Activated CD8-positive, alpha-beta T cell treated with anti-CD3 and anti-CD28 coated beads for 36 hours (primary cell): ENCODE data around the gene BMPR2. TPM values are rescaled to one million over a fixed set of nuclear protein-coding genes. Genes with fewer than 3 reads are reported as not detected.

ENCODE experiments used
- ATAC-seq: fragments of 200-7000 bp; cut with Tn5 transposase; one replicate; pipeline ENCODE4 v1.10.0; 2021; ENCODE audit warnings: mild to moderate bottlenecking, moderate library complexity
- CTCF ChIA-PET: fragments of 350-600 bp; sonication (Branson Sonifier 250); formaldehyde crosslinking; loops from one replicate; lab custom pipeline; 2021; ENCODE audit warnings: antibody characterized with exemption; lab: Charles Lee
- POLR2A ChIA-PET: fragments of 350-600 bp; sonication (Branson Sonifier 250); formaldehyde crosslinking; loops from one replicate; lab custom pipeline; 2021; ENCODE audit warnings: antibody characterized with exemption; lab: Charles Lee
- DNase-seq: peaks from one replicate; pipeline ENCODE4 v3.0.0-alpha.2; 2020
- H3K27ac Mint-ChIP-seq: one replicate; pipeline ENCODE4 v1.8.0; 2021; ENCODE audit warnings: mild to moderate bottlenecking, mixed read lengths
- H3K27me3 Mint-ChIP-seq: one replicate; pipeline ENCODE4 v1.8.0; 2021; ENCODE audit warnings: mixed read lengths
- H3K36me3 Mint-ChIP-seq: one replicate; pipeline ENCODE4 v1.8.0; 2021; ENCODE audit warnings: low read depth, mixed read lengths
- H3K4me1 Mint-ChIP-seq: one replicate; pipeline ENCODE4 v1.8.0; 2021; ENCODE audit warnings: low read depth, mixed read lengths
- H3K4me3 Mint-ChIP-seq: one replicate; pipeline ENCODE4 v1.8.0; 2021; ENCODE audit warnings: mild to moderate bottlenecking, moderate library complexity, mixed read lengths
- H3K9me3 Mint-ChIP-seq: one replicate; pipeline ENCODE4 v1.8.0; 2021; ENCODE audit warnings: mixed read lengths
- intact Hi-C: fragments of 100-400 bp; cut with micrococcal nuclease; formaldehyde crosslinking; loops from one replicate; pipeline ENCODE4 v1.10.0; 2022
- total RNA-seq, 2 experiments: library from RNA; stranded (reverse); gene quantifications; one replicate each; pipeline ENCODE4 v1.2.3, GENCODE V29; 2021
- TF ChIP-seq, protein P1 (sequence below): fragments of 200-600 bp; IDR thresholded peaks from one replicate; pipeline ENCODE4 v1.8.0; 2022; ENCODE audit warnings: antibody characterized with exemption, mild to moderate bottlenecking

The BMPR2 gene
- total RNA-seq, 2 experiments from 2014 or later, result 7.1 to 7.7 TPM

DNA sequence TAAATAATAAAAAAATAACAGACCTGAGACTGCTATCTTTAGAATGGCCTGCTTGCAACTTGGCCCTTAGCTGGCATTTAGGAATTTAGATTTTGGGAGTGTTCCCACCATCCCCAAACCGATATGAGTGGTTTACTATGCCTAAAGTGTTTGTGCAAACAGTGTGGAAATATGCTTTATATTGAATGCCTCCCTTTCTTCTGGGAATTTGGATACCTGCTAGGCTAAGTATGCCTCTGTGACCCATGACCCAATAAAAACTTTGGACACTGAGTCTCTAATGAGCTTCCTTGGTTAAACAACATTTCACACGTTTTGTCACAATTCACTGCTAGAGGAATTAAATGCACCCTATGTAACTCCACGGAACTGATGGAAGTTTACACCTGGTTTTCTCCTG is 73.2 kb downstream of the BMPR2 start:
- CTCF ChIA-PET, result no interaction called here
- Mint-ChIP-seq H3K9me3 (peaks cover 5% of the 10 kb centered on the region), H3K27me3 (no peaks in the 10 kb centered on the region), H3K27ac (no peak overlapping the region), H3K36me3 (peaks cover 2% of the 10 kb centered on the region), H3K4me3 (no peak overlapping the region), H3K4me1 (no peaks in the 10 kb centered on the region)
- TF ChIP-seq, protein P1, sequence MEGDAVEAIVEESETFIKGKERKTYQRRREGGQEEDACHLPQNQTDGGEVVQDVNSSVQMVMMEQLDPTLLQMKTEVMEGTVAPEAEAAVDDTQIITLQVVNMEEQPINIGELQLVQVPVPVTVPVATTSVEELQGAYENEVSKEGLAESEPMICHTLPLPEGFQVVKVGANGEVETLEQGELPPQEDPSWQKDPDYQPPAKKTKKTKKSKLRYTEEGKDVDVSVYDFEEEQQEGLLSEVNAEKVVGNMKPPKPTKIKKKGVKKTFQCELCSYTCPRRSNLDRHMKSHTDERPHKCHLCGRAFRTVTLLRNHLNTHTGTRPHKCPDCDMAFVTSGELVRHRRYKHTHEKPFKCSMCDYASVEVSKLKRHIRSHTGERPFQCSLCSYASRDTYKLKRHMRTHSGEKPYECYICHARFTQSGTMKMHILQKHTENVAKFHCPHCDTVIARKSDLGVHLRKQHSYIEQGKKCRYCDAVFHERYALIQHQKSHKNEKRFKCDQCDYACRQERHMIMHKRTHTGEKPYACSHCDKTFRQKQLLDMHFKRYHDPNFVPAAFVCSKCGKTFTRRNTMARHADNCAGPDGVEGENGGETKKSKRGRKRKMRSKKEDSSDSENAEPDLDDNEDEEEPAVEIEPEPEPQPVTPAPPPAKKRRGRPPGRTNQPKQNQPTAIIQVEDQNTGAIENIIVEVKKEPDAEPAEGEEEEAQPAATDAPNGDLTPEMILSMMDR, result no peak
- POLR2A ChIA-PET, result no interaction called here
- DNase-seq (no peak), ATAC-seq (no peak)
- intact Hi-C loops, result no loop called here

DNA sequence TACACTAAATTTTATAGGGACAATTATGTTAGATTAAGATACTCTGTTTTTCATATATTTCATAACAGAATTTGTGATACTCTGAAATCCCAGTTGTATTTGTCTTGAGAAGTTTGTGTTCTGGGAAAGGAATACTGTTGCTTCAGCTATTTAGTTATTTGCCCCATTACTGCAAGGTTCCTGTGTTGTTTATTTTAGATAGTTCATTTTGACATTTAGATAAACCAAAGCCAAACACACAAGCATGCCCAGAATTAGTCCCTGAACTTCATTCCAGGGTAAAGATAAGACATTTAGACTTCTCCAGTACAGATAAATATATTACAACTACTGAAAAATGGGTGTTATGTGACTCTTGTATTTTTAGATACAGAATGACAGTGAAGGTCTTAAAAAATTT is 74.7 kb downstream of the BMPR2 start:
- Mint-ChIP-seq H3K4me1 (no peaks in the 10 kb centered on the region), H3K27ac (no peak overlapping the region)

DNA sequence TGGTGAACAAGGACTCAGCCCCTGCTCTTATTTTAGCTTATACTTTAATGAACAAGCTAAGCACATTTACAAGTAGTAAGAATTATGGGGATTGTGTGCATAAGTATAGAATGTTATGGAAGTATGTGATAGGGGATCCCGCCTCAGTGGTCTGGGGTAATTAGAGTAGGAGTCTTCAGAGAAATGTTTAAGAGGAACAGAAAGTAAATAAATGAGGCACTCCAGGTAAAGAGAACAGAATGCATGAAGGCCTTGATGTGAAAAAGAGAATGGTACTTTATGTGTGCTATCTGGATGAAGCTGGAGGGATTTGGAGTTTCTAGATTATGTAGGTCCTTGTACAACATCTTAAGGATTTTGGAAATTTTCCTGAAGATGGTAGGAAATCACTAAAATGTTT is 76.6 kb downstream of the BMPR2 start:
- peaks cover 5% of the 10 kb centered on the region for H3K9me3 Mint-ChIP-seq
- intact Hi-C loops, result no loop called here
- TF ChIP-seq, protein P1, result no peak
- DNase-seq, result no peak
- ATAC-seq, result no peak
- no peak overlapping the region for H3K4me3 Mint-ChIP-seq
- H3K27me3 Mint-ChIP-seq, result no peaks in the 10 kb centered on the region
- ChIA-PET POLR2A (no interaction called here), CTCF (no interaction called here)
- no peak overlapping the region for H3K27ac Mint-ChIP-seq
- peaks cover 5% of the 10 kb centered on the region for H3K36me3 Mint-ChIP-seq
- H3K4me1 Mint-ChIP-seq, result no peaks in the 10 kb centered on the region

More for the DNA sequence above, 74.7 kb downstream of the BMPR2 start:
- ChIA-PET CTCF (no interaction called here), POLR2A (no interaction called here)
- Mint-ChIP-seq H3K4me3 (no peak overlapping the region), H3K27me3 (no peaks in the 10 kb centered on the region), H3K36me3 (peaks cover 5% of the 10 kb centered on the region), H3K9me3 (peaks cover 5% of the 10 kb centered on the region)
- no peak for DNase-seq
- TF ChIP-seq, protein P1, result no peak
- intact Hi-C loops, result no loop called here
- ATAC-seq, result no peak

DNA sequence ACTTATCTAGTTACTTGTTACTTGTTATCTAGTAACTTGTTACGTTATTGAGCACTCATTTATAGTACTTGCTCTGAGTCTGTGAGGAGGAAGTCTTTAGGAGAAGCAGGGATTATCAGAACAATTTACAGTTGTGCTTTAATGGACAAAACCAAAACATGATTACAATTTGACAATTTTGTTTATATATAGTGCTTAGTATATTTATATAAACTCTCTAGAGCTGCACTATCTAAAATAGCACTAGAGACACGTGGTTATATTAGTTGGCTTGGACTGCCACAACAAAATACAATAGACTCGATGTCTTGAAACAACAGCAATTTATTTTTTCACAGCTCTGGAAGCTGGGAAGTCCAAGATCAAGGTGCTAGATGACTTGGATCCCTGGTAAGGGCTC is 78.4 kb downstream of the BMPR2 start:
- Mint-ChIP-seq H3K4me1 (no peaks in the 10 kb centered on the region), H3K27ac (no peak overlapping the region), H3K9me3 (peaks cover 2% of the 10 kb centered on the region), H3K4me3 (no peak overlapping the region), H3K27me3 (no peaks in the 10 kb centered on the region), H3K36me3 (peaks cover 3% of the 10 kb centered on the region)
- ChIA-PET POLR2A (no interaction called here), CTCF (no interaction called here)
- ATAC-seq (no peak), DNase-seq (no peak)
- intact Hi-C loops, result no loop called here
- TF ChIP-seq, protein P1, result no peak

DNA sequence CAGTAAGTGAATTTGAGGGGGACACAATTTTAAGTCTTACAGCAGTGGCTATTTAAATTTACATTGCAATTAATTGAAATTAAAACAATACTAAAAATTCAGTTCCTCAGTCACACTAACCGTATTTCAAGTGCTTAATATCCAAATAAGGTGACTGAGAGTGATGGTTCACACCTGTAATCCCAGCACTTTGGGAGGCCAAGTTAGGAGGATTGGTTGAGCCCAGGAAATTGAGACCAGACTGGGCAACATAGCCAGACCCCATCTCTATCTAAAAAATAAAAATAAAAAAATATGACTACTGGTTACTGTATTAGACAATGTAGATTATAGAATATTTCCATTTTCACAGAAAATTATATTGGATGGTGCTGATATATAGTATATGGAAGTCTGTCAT is 79.0 kb downstream of the BMPR2 start:
- no peaks in the 10 kb centered on the region for H3K27me3 Mint-ChIP-seq
- H3K9me3 Mint-ChIP-seq, result peaks cover 7% of the 10 kb centered on the region
- DNase-seq, result no peak
- no peak for ATAC-seq
- peaks cover 7% of the 10 kb centered on the region for H3K36me3 Mint-ChIP-seq
- TF ChIP-seq, protein P1, result no peak
- intact Hi-C loops, result no loop called here
- no peaks in the 10 kb centered on the region for H3K4me1 Mint-ChIP-seq
- ChIA-PET CTCF (no interaction called here), POLR2A (no interaction called here)
- no peak overlapping the region for H3K27ac Mint-ChIP-seq
- H3K4me3 Mint-ChIP-seq, result no peak overlapping the region
